H1 (cell line): ENCODE results near the gene RTN4. TPM values are rescaled to one million over a fixed set of nuclear protein-coding genes. Genes with fewer than 3 reads are reported as not detected.

Experiments
- CTCF ChIA-PET: fragments of 300-600 bp; sonication (Branson Sonifier 250); formaldehyde crosslinking; loops from one replicate; lab custom pipeline; 2021; ENCODE audit not compliant: partially characterized antibody; lab: Charles Lee
- POLR2A ChIA-PET: fragments of 300-600 bp; sonication (Branson Sonifier 250); formaldehyde crosslinking; loops from one replicate; lab custom pipeline; 2021; ENCODE audit warnings: inconsistent platforms; ENCODE audit not compliant: partially characterized antibody; lab: Charles Lee
- DNase-seq, 2 experiments: peaks; one replicate each; pipeline versions ENCODE4 v3.0.0 to v3.0.0-alpha.2; 2010 to 2022; ENCODE audit warnings: low spot score in 2 of 2, low read depth in 1 of 2, mixed read lengths in 1 of 2
- FAIRE-seq: peaks from 2 replicates; lab custom pipeline; 2011; peaks lifted over from hg19 to GRCh38; lab: Jason Lieb, UNC
- H2AFZ ChIP-seq: 2 replicates; pipeline ENCODE4 v1.8.1; 2012; ENCODE audit warnings: low read length, inconsistent platforms
- H2AK5ac ChIP-seq: 2 replicates; pipeline ENCODE4 v1.6.1; 2013; ENCODE audit warnings: low read depth, low read length
- H2BK120ac ChIP-seq: replicated peaks from 2 replicates; pipeline ENCODE3; 2013; ENCODE audit warnings: low read depth, low read length, inconsistent platforms
- H2BK12ac ChIP-seq: 2 replicates; pipeline ENCODE4 v1.6.1; 2013; ENCODE audit warnings: low read depth, low read length
- H2BK15ac ChIP-seq: 2 replicates; pipeline ENCODE4 v1.6.1; 2013; ENCODE audit warnings: low read length
- H2BK20ac ChIP-seq: 2 replicates; pipeline ENCODE4 v1.6.1; 2013; ENCODE audit warnings: low read length
- H2BK5ac ChIP-seq: 2 replicates; pipeline ENCODE4 v1.6.1; 2013; ENCODE audit warnings: low read depth, low read length
- H3K14ac ChIP-seq: 2 replicates; pipeline ENCODE4 v1.6.1; 2013; ENCODE audit warnings: inconsistent platforms; ENCODE audit not compliant: insufficient read length
- H3K18ac ChIP-seq: 2 replicates; pipeline ENCODE4 v1.6.1; 2013; ENCODE audit warnings: low read length; ENCODE audit errors: extremely low read depth
- H3K23ac ChIP-seq: 2 replicates; pipeline ENCODE4 v1.6.1; 2013; ENCODE audit warnings: inconsistent platforms; ENCODE audit not compliant: insufficient read length
- H3K23me2 ChIP-seq: 2 replicates; pipeline ENCODE4 v1.6.1; 2013; ENCODE audit warnings: low read depth, low read length
- H3K27ac ChIP-seq: 2 replicates; pipeline ENCODE4 v1.6.1; 2011; ENCODE audit warnings: low read depth, low read length, inconsistent platforms
- H3K27me3 ChIP-seq, 4 experiments: replicated peaks in 1 of 4; 1 replicate in 1 of 4; 2 replicates in 3 of 4; pipeline versions ENCODE4 v1.6.1 to v1.8.1; 2011 to 2013; ENCODE audit warnings: low read length in 3 of 4, mild to moderate bottlenecking in 3 of 4, inconsistent platforms in 2 of 4, mixed read lengths in 2 of 4, moderate library complexity in 1 of 4; ENCODE audit not compliant: control insufficient read depth in 3 of 4, insufficient read depth in 3 of 4; ENCODE audit errors: extremely low read depth in 1 of 4
- H3K36me3 ChIP-seq, 4 experiments: 2 replicates each; pipeline versions ENCODE4 v1.6.1 to v1.8.1; 2011 to 2013; ENCODE audit warnings: mild to moderate bottlenecking in 4 of 4, low read length in 3 of 4, moderate library complexity in 2 of 4, control low read depth in 1 of 4, inconsistent platforms in 1 of 4; ENCODE audit not compliant: insufficient read depth in 4 of 4, control insufficient read depth in 2 of 4
- H3K4ac ChIP-seq: replicated peaks from 2 replicates; pipeline ENCODE3; 2013; ENCODE audit warnings: low read length, low read depth, mixed read lengths, inconsistent platforms; ENCODE audit not compliant: insufficient read length
- H3K4me1 ChIP-seq, 4 experiments: replicated peaks in 1 of 4; 1 replicate in 1 of 4; 2 replicates in 3 of 4; pipeline versions ENCODE4 v1.6.1 to v1.8.1; 2011 to 2013; ENCODE audit warnings: low read length in 3 of 4, inconsistent platforms in 2 of 4, mixed read lengths in 1 of 4; ENCODE audit not compliant: insufficient read depth in 4 of 4, control insufficient read depth in 3 of 4
- H3K4me2 ChIP-seq, 2 experiments: 2 replicates each; pipeline versions ENCODE4 v1.6.1 to v1.8.1; 2011 to 2013; ENCODE audit warnings: low read depth in 2 of 2, low read length in 2 of 2, control low read depth in 1 of 2, inconsistent platforms in 1 of 2, mild to moderate bottlenecking in 1 of 2; ENCODE audit not compliant: insufficient read depth in 1 of 2
- H3K4me3 ChIP-seq, 4 experiments: fragments of 200-600, 300-600 bp in 1 of 4; sonication (generic), shearing (Covaris generic), sonication (Bioruptor Twin) in 1 of 4; 2 replicates each; pipeline versions ENCODE4 v1.5.1 to v1.8.1; 2011 to 2016; ENCODE audit warnings: low read length in 4 of 4, low read depth in 3 of 4, control low read depth in 2 of 4, inconsistent platforms in 2 of 4, mild to moderate bottlenecking in 2 of 4, mixed read lengths in 1 of 4, moderate library complexity in 1 of 4; ENCODE audit not compliant: insufficient read depth in 2 of 4; ENCODE audit errors: extremely low read depth in 1 of 4
- H3K56ac ChIP-seq: replicated peaks from 2 replicates; pipeline ENCODE3; 2013; ENCODE audit warnings: low read depth, mild to moderate bottlenecking, mixed read lengths, low read length, inconsistent platforms; ENCODE audit not compliant: insufficient read length
- H3K79me1 ChIP-seq: 2 replicates; pipeline ENCODE4 v1.6.1; 2013; ENCODE audit warnings: low read depth, low read length, control low read depth
- H3K79me2 ChIP-seq, 2 experiments: 2 replicates each; pipeline versions ENCODE4 v1.6.1 to v1.8.1; 2012 to 2013; ENCODE audit warnings: low read length in 2 of 2, mild to moderate bottlenecking in 2 of 2, inconsistent platforms in 1 of 2; ENCODE audit not compliant: insufficient read depth in 2 of 2, control insufficient read depth in 1 of 2
- H3K9ac ChIP-seq, 4 experiments: replicated peaks in 1 of 4; 1 replicate in 1 of 4; 2 replicates in 3 of 4; pipeline versions ENCODE4 v1.6.1 to v1.8.1; 2011 to 2013; ENCODE audit warnings: low read depth in 3 of 4, low read length in 3 of 4, control low read depth in 2 of 4, mild to moderate bottlenecking in 2 of 4, moderate library complexity in 2 of 4, inconsistent platforms in 1 of 4; ENCODE audit errors: extremely low read depth in 1 of 4
- H3K9me3 ChIP-seq, 2 experiments: 2 replicates each; pipeline versions ENCODE4 v1.6.1 to v1.8.1; 2012 to 2013; ENCODE audit warnings: mild to moderate bottlenecking in 2 of 2, moderate library complexity in 2 of 2, control low read depth in 1 of 2, inconsistent platforms in 1 of 2, low read depth in 1 of 2, low read length in 1 of 2, mixed read lengths in 1 of 2; ENCODE audit not compliant: insufficient read depth in 2 of 2
- H4K20me1 ChIP-seq, 2 experiments: replicated peaks in 1 of 2; 2 replicates each; pipeline versions ENCODE3 to v1.8.1; 2011 to 2013; ENCODE audit warnings: inconsistent platforms in 2 of 2, low read length in 2 of 2, mild to moderate bottlenecking in 1 of 2; ENCODE audit not compliant: insufficient read depth in 2 of 2, control insufficient read depth in 1 of 2
- H4K5ac ChIP-seq: 2 replicates; pipeline ENCODE4 v1.6.1; 2013; ENCODE audit warnings: low read length, low read depth, mixed read lengths, inconsistent platforms; ENCODE audit not compliant: insufficient read length
- H4K8ac ChIP-seq: 2 replicates; pipeline ENCODE4 v1.8.0; 2013; ENCODE audit warnings: mild to moderate bottlenecking, moderate library complexity, low read length, inconsistent platforms; ENCODE audit not compliant: insufficient read depth; ENCODE audit errors: extremely low read depth
- H4K91ac ChIP-seq: replicated peaks from 2 replicates; pipeline ENCODE3; 2013; ENCODE audit warnings: low read length, mixed read lengths, inconsistent platforms; ENCODE audit not compliant: insufficient read length
- EP300 ChIP-seq, 2 experiments: IDR thresholded peaks; 1 replicate in 1 of 2; 2 replicates in 1 of 2; pipeline ENCODE4 v1.6.1; 2011 to 2012; ENCODE audit warnings: low read depth in 2 of 2, low read length in 2 of 2, mild to moderate bottlenecking in 2 of 2, borderline replicate concordance in 1 of 2, inconsistent platforms in 1 of 2, moderate library complexity in 1 of 2
- WGBS, 2 experiments: shearing (Covaris generic) in 1 of 2; methylation state at CpG; one replicate each; pipeline versions ENCODE4 v1.1.6 to v1.1.7; 2013 to 2015; ENCODE audit warnings: low lambda C conversion rate in 2 of 2, mixed read lengths in 2 of 2, inconsistent platforms in 1 of 2, low coverage in 1 of 2, missing lambda C conversion rate in 1 of 2; ENCODE audit not compliant: insufficient replicate concordance in 2 of 2, insufficient coverage in 1 of 2, insufficient read length in 1 of 2; ENCODE audit errors: extremely low coverage in 1 of 2, missing lambda C conversion rate in 1 of 2; 5-methylcytosine and 5-hydroxymethylcytosine counted together
- polyA plus RNA-seq, 7 experiments: library from polyadenylated mRNA; depleted of rRNA in 3 of 7; stranded (reverse) in 5 of 7; unstranded in 2 of 7; fragments of >200 nt in 5 of 7; fragments of 200-250 nt in 2 of 7; gene quantifications; 1 replicate in 5 of 7; 2 replicates in 1 of 7; 4 replicates in 1 of 7; pipeline versions ENCODE4 v1.2.1 to v1.2.3, GENCODE V29; 2011 to 2013; ENCODE audit warnings: missing spikeins in 2 of 7, mixed read lengths in 2 of 7
- total RNA-seq: library from RNA; stranded (reverse); fragmentation: NEBNext Ultra II Directional; extraction: Animal tissue kit (Norgen Biotek cat#: 25700); gene quantifications from 2 replicates; pipeline ENCODE4 v1.2.1, GENCODE V29; 2021

RTN4 gene
- total and polyA plus RNA-seq, 2 of the 8 experiments (the other 6 are each of a cell fraction or from before 2014, with no cell fraction given): 179 to 242 TPM

GRCh38 chr2:55097461-55098410 lies 47.5 kb upstream of the RTN4 start:
- Histone ChIP-seq H4K91ac (no peak overlapping the region), H3K14ac (no peak overlapping the region), H3K4me2 (no peak overlapping the region), H3K18ac (no peak overlapping the region), H2BK120ac (no peak overlapping the region), H3K9me3 (no peaks in the 10 kb centered on the region), H3K4me1 (peaks cover 0 to 6% (median 1%) of the 10 kb centered on the region in 4 experiments; a peak in 3 of 7 replicates), H3K56ac (no peak overlapping the region), H3K23ac (no peak overlapping the region), H4K20me1 (no peaks in the 10 kb centered on the region), H3K4me3 (no peak overlapping the region), H3K36me3 (no peaks in the 10 kb centered on the region), H3K79me2 (no peaks in the 10 kb centered on the region), H2BK5ac (no peak overlapping the region), H2BK20ac (no peak overlapping the region), H3K27ac (no peak overlapping the region), H3K27me3 (no peaks in the 10 kb centered on the region), H4K8ac (no peak overlapping the region), H3K79me1 (no peaks in the 10 kb centered on the region), H2AK5ac (no peak overlapping the region), H3K23me2 (no peaks in the 10 kb centered on the region), H3K9ac (no peak overlapping the region), H4K5ac (no peak overlapping the region), H2AFZ (no peak overlapping the region; the same call in 1 of the 2 replicates), H2BK12ac (no peak overlapping the region), H2BK15ac (no peak overlapping the region), H3K4ac (no peak overlapping the region)
- no peak for FAIRE-seq
- no peak for DNase-seq
- TF ChIP-seq EP300 (IDR thresholded peaks at IDR 0.05; ENCODE audit: borderline replicate concordance in 1 of 2, low read depth in 2 of 2, low read length in 2 of 2): no peak
- ChIA-PET CTCF (interaction anchor here (0.6 to 1.4 kb wide), 3 partner anchors 14 to 286 kb away, joined by 3 to 5 read pairs (median 4); no protein-coding TSS in a partner anchor), POLR2A (interaction anchor here (1.4 to 1.5 kb wide), 2 partner anchors 11 to 49 kb away, joined by 3 to 4 read pairs; no protein-coding TSS in a partner anchor)
- 82% methylated on average over 6 of the region's 6 CpGs; no CpG with 5 or more reads in 1 of the 2 experiments for WGBS, 2 experiments
